ENCODE measurements around the gene PDGFB.
A peak's percentile ranks its signal among the peaks of the same experiment; 100 is the strongest.

DNA sequence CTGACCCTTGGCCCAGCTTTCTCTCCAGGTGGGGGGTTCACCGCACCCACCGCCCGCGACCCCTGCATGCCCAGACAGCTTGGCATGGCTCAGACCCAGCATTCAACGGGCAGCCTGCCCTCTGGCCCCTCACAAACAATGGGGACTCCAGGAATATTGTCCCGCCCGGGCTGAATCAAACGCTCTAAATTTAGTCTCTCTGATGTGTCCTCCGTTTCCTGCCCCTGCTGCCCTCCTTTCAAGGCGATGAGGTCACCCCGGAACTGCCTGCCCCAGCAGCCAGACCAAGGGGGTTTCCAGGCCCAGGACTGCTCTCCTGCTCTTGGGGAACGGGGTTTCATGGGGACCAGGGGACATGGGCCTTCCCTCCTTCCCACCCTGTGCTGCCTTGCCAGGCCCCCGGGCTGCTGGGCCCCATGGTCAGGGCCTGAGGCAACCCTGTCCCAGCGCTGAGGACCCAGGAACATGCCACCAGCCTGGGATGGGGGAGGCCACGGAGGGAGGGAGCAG is 10.1 kb upstream of the PDGFB start:
- TF ChIP-seq POLR2A (IDR thresholded peaks at IDR 0.05) (peak in 1 of 3 donors; percentile 7), CTCF (IDR thresholded peaks at IDR 0.05) (no peak)

Measured in body of pancreas (tissue), 4 donors.